ENCODE measurements around the gene CIDEB. TPM values are rescaled to one million over a fixed set of nuclear protein-coding genes. Genes with fewer than 3 reads are reported as not detected.

The CIDEB gene
- total RNA-seq, 1 experiment from 2014 or later, result not detected

- Mint-ChIP-seq H3K27ac (peak overlapping the region in 1 of 3 experiments; percentile 39; a peak in 1 of 7 replicates), H3K4me3 (no peak overlapping the region), H3K4me1 (peaks cover 2% of the 10 kb centered on the region in 2 experiments; a peak in 1 of 4 replicates), H3K36me3 (ENCODE audit: insufficient read depth in 1 of 3, low read depth in 3 of 3) (no peaks in the 10 kb centered on the region), H3K27me3 (ENCODE audit: low read depth) (no peaks in the 10 kb centered on the region), H3K9me3 (no peaks in the 10 kb centered on the region)
- no peak overlapping the region; the same call in 1 of the 2 replicates for H3K14ac ChIP-seq (ENCODE audit: insufficient read depth, low read length)
- no peak overlapping the region for H3K56ac ChIP-seq (ENCODE audit: insufficient read length, low read depth, low read length)
- H3K4ac ChIP-seq (ENCODE audit: low read depth, low read length), result no peak overlapping the region
- no peak overlapping the region for H2BK12ac ChIP-seq (ENCODE audit: insufficient read length, low read depth, low read length)
- H3K18ac ChIP-seq (ENCODE audit: insufficient read length, low read depth, low read length), result no peak overlapping the region
- H2BK15ac ChIP-seq (ENCODE audit: low read depth, low read length), result no peak overlapping the region
- no peak overlapping the region for H2AK5ac ChIP-seq (ENCODE audit: insufficient read length, low read length)
- no peak overlapping the region for H3K27ac ChIP-seq (ENCODE audit: insufficient read length, low read depth, low read length)
- no CpG with 5 or more reads among the region's 11 CpGs for WGBS (ENCODE audit: extremely low coverage, insufficient read length, low lambda C conversion rate)
- H3K9me3 ChIP-seq (ENCODE audit: control insufficient read depth, low read depth, low read length), result no peaks in the 10 kb centered on the region
- H3K23ac ChIP-seq (ENCODE audit: insufficient read length, low read depth, low read length), result no peak overlapping the region
- no peak overlapping the region for H4K8ac ChIP-seq (replicated peaks; ENCODE audit: insufficient read length, low read depth, low read length)
- no peaks in the 10 kb centered on the region for H3K4me1 ChIP-seq (ENCODE audit: insufficient read depth, low read length)
- DNase-seq, result no peak
- no peaks in the 10 kb centered on the region for H3K79me1 ChIP-seq (ENCODE audit: insufficient read depth, low read depth, low read length, poor library complexity, severe bottlenecking)
- no peak overlapping the region for H2BK120ac ChIP-seq (ENCODE audit: low read depth, low read length, poor library complexity, severe bottlenecking)
- H3K9ac ChIP-seq (ENCODE audit: extremely low read depth, insufficient read length, low read length), result peak overlapping the region; percentile 9
- H3K4me2 ChIP-seq (ENCODE audit: insufficient read depth, insufficient read length, low read length), result no peak overlapping the region
- no peak overlapping the region for H3T11ph ChIP-seq (ENCODE audit: low read length)
- no peak overlapping the region for H2AFZ ChIP-seq (ENCODE audit: low read length)
- H3K23me2 ChIP-seq (ENCODE audit: insufficient read length, low read depth, low read length, poor library complexity, severe bottlenecking), result no peaks in the 10 kb centered on the region
- no peak overlapping the region for H2BK20ac ChIP-seq (ENCODE audit: low read depth, low read length, poor library complexity, severe bottlenecking)
- H3K79me2 ChIP-seq (ENCODE audit: insufficient read depth, low read length), result no peaks in the 10 kb centered on the region
- no peaks in the 10 kb centered on the region for H3K27me3 ChIP-seq (ENCODE audit: insufficient read depth, low read length)
- H4K20me1 ChIP-seq (ENCODE audit: control insufficient read depth, insufficient read depth, insufficient read length), result no peaks in the 10 kb centered on the region
- no peak overlapping the region for H4K5ac ChIP-seq (ENCODE audit: insufficient read length, low read depth, low read length)
- H2BK5ac ChIP-seq (ENCODE audit: insufficient read length, low read length), result no peak overlapping the region
- no peak for TF ChIP-seq CTCF (conservative IDR thresholded peaks at IDR 0.05)
- no peak overlapping the region for H4K91ac ChIP-seq (ENCODE audit: insufficient read length, low read depth, low read length)
These were observed 23.2 kb downstream of the CIDEB start for GRCh38 chr14:24284501-24285035.
